Measurements from ENCODE around the gene SAP30L. TPM values are rescaled to one million over a fixed set of nuclear protein-coding genes. Genes with fewer than 3 reads are reported as not detected.

The SAP30L gene
- total and polyA plus RNA-seq, 2 of the 13 experiments (the other 11 are each of a cell fraction or from before 2014, with no cell fraction given), result 27.9 to 37.2 TPM

GRCh38 chr5:154460172-154460571, 14.4 kb downstream of the SAP30L start (continued):
- no peak for TF ChIP-seq PAWR (CRISPR knock-in tag; IDR thresholded peaks at IDR 0.05; ENCODE audit: borderline replicate concordance)

GRCh38 chr5:154461531-154461930, 15.7 kb downstream of the SAP30L start:
- Histone ChIP-seq H4K20me1 (ENCODE audit: insufficient read depth, low read length) (no peaks in the 10 kb centered on the region; the same call in 1 of the 2 replicates), H3K36me3 (replicated peaks in 1 of 2; ENCODE audit: control insufficient read depth in 1 of 2, insufficient read depth in 2 of 2, low read length in 2 of 2) (peaks cover 2 to 3% of the 10 kb centered on the region in 2 experiments; a peak in 3 of 5 replicates), H3K27ac (ENCODE audit: extremely low read length, insufficient read depth, low read length) (no peak overlapping the region), H3K9ac (ENCODE audit: insufficient read depth, low read depth, low read length) (no peak overlapping the region), H3K4me2 (ENCODE audit: low read depth, low read length) (no peak overlapping the region), H3K27me3 (ENCODE audit: control insufficient read depth in 1 of 2, insufficient read depth in 2 of 2, low read length in 2 of 2) (no peaks in the 10 kb centered on the region; a peak in 1 of 5 replicates), H3K9me3 (ENCODE audit: low read length) (no peaks in the 10 kb centered on the region), H2AFZ (ENCODE audit: low read length) (no peak overlapping the region), H3K4me1 (ENCODE audit: insufficient read depth, low read length) (peaks cover 31% of the 10 kb centered on the region), H3K79me2 (ENCODE audit: insufficient read depth, low read length) (no peaks in the 10 kb centered on the region), H3K4me3 (replicated peaks in 1 of 3; ENCODE audit: insufficient read depth in 1 of 3, low read depth in 2 of 3, low read length in 3 of 3) (no peak overlapping the region)
- DNase-seq (ENCODE audit: low spot score), result no peak
- no TSS peak for BruUV-seq (replicated peaks)
- WGBS (ENCODE audit: low lambda C conversion rate), result 64% methylated on average over 6 of the region's 6 CpGs
- in situ Hi-C loops (cut with HindIII; ENCODE audit: extremely low pct_ligation_motif_present, low pct_unique_long_range_greater_than_20kb), result no loop called here
- FAIRE-seq, result no peak
- TF ChIP-seq ZNF83 (CRISPR knock-in tag; IDR thresholded peaks at IDR 0.05; ENCODE audit: borderline replicate concordance) (no peak), SMC3 (IDR thresholded peaks at IDR 0.05; ENCODE audit: low read length) (0 out of 2 replicates have a peak, but pooled peaks have one; percentile 30), ELF4 (CRISPR knock-in tag; IDR thresholded peaks at IDR 0.05; ENCODE audit: borderline replicate concordance) (no peak), STAG1 (CRISPR knock-in tag; IDR thresholded peaks at IDR 0.05) (peak; percentile 31), ATF1 (CRISPR knock-in tag; IDR thresholded peaks at IDR 0.05) (no peak), SP1 (IDR thresholded peaks at IDR 0.05) (no peak), SP1 (CRISPR knock-in tag; IDR thresholded peaks at IDR 0.05) (no peak), RAD21 (CRISPR knock-in tag; IDR thresholded peaks at IDR 0.05) (peak; percentile 19; the same call in 1 of the 2 replicates), PCBP2 (optimal IDR thresholded peaks at IDR 0.05; ENCODE audit: low read depth, low read length, poor library complexity, severe bottlenecking) (no peak), ZNF496 (CRISPR knock-in tag; IDR thresholded peaks at IDR 0.05; ENCODE audit: insufficient replicate concordance) (no peak), MIER2 (CRISPR knock-in tag; IDR thresholded peaks at IDR 0.05) (no peak)
- peak; percentile 75 for ATAC-seq
- ChIA-PET POLR2A (no interaction called here), CTCF (ENCODE audit: low intra/inter-chr PET ratio, low total read pairs) (no interaction called here)
- intact Hi-C loops (cut with micrococcal nuclease; ENCODE audit: unreplicated experiment), result loop anchor here (1.0 kb wide), 1 partner anchor 39 kb away; no protein-coding TSS in a partner anchor
